HL-60/S4 treated with phorbol 12-myristate 13-acetate at 8.2 ng/mL for 4 days and 3 days (cell line): Measurements from ENCODE around the gene PLXNA1.

Experiments used
- in situ Hi-C: fragments of 300-500 bp; cut with MboI; formaldehyde crosslinking; loops from 2 replicates; pipeline ENCODE4 v1.15.0; 2022; ENCODE audit warnings: low sequenced_read_pairs

The PLXNA1 gene

GRCh38 chr3:127014536-127015281 lies 31.8 kb downstream of the PLXNA1 start:
- in situ Hi-C loops: no loop called here

- in situ Hi-C loops: no loop called here
Measured at GRCh38 chr3:127015282-127016042, 32.5 kb downstream of the PLXNA1 start.

- in situ Hi-C loops: no loop called here
Measured at GRCh38 chr3:127016043-127016343, 33.1 kb downstream of the PLXNA1 start.

- in situ Hi-C loops: no loop called here
Measured at GRCh38 chr3:127016461-127016860, 33.5 kb downstream of the PLXNA1 start.

- in situ Hi-C loops: no loop called here
Measured at GRCh38 chr3:127017229-127017628, 34.3 kb downstream of the PLXNA1 start.

- in situ Hi-C loops: no loop called here
Measured at GRCh38 chr3:127017781-127018180, 34.9 kb downstream of the PLXNA1 start.

- in situ Hi-C loops: no loop called here
Measured at GRCh38 chr3:127018306-127018828, 35.5 kb downstream of the PLXNA1 start.

GRCh38 chr3:127019449-127019848 lies 36.5 kb downstream of the PLXNA1 start:
- in situ Hi-C loops: no loop called here

GRCh38 chr3:127020543-127020942 lies 37.6 kb downstream of the PLXNA1 start:
- in situ Hi-C loops: no loop called here

GRCh38 chr3:127022849-127023248 lies 39.9 kb downstream of the PLXNA1 start:
- in situ Hi-C loops: no loop called here

- in situ Hi-C loops: no loop called here
Measured at GRCh38 chr3:127025456-127025855, 42.5 kb downstream of the PLXNA1 start.

GRCh38 chr3:127026036-127026435 lies 43.1 kb downstream of the PLXNA1 start:
- in situ Hi-C loops: no loop called here

- in situ Hi-C loops: no loop called here
Measured at GRCh38 chr3:127026661-127027060, 43.7 kb downstream of the PLXNA1 start.

GRCh38 chr3:127027061-127027735 lies 44.3 kb downstream of the PLXNA1 start:
- in situ Hi-C loops: no loop called here

GRCh38 chr3:127027811-127028548 lies 45.1 kb downstream of the PLXNA1 start:
- in situ Hi-C loops: no loop called here

GRCh38 chr3:127028781-127029657 lies 46.1 kb downstream of the PLXNA1 start:
- in situ Hi-C loops: no loop called here

- in situ Hi-C loops: no loop called here
Measured at GRCh38 chr3:127029658-127030507, 47.0 kb downstream of the PLXNA1 start.

GRCh38 chr3:127030508-127031412 lies 47.8 kb downstream of the PLXNA1 start:
- in situ Hi-C loops: no loop called here
